Measurements from ENCODE around the gene CCDC86.

GRCh38 chr11:60813324-60813723, 28.6 kb upstream of the CCDC86 start:
- no peak for TF ChIP-seq CTCF (IDR thresholded peaks at IDR 0.05)
- TF ChIP-seq POLR2A (IDR thresholded peaks at IDR 0.05) = no peak

All from uterus (tissue), 2 donors.